Measurements from ENCODE around the gene BDH1.
A peak's percentile ranks its signal among the peaks of the same experiment; 100 is the strongest.

BDH1 gene

DNA sequence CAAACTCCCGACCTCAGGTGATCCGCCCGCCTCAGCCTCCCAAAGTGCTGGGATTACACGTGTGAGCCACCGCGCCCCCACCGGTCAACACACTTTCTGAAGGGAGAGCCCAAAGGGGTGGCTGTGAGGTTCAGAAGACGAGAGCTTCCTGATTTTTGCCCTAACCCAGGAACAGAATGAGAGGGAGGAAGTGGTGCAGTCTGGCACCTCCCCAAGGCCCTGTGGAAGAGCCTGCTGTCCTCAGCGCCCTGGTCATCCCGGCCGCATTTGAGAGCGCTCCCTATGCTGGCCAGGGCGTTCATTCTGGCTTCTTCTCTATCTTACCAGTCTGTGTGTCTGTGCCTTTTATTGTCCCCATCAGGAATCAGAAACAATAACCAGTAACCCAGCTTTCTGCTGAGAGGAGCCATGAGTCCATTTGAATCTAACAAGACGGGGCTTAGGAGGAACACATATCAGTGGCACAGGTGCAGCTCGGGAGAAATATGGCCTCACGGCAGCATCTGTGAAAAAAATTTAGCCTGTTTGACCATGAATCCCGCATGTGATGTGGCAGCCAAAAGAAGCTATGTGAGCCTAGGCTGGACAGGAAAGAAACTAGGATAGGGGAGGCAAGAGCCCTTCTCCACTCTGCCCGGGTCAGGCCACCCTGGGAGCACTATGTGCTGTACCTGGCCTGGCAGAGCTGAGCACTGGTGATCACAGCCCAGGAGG is 12.9 kb downstream of the BDH1 start:
- no peak overlapping the region for H3K27ac ChIP-seq (ENCODE audit: low read length)
- H3K9me3 ChIP-seq (ENCODE audit: control insufficient read depth, low read depth, low read length) = no peaks in the 10 kb centered on the region
- no peaks in the 10 kb centered on the region for H3K36me3 ChIP-seq (ENCODE audit: control insufficient read depth, low read depth, low read length)
- peaks cover 37% of the 10 kb centered on the region for H3K4me1 ChIP-seq (ENCODE audit: control insufficient read depth, low read depth, low read length)
- no peaks in the 10 kb centered on the region for H3K27me3 ChIP-seq (ENCODE audit: control insufficient read depth, insufficient read depth, low read length)
- no peak overlapping the region for H3K4me3 ChIP-seq (ENCODE audit: low read length)
- H3K9ac ChIP-seq (ENCODE audit: low read length) = no peak overlapping the region

DNA sequence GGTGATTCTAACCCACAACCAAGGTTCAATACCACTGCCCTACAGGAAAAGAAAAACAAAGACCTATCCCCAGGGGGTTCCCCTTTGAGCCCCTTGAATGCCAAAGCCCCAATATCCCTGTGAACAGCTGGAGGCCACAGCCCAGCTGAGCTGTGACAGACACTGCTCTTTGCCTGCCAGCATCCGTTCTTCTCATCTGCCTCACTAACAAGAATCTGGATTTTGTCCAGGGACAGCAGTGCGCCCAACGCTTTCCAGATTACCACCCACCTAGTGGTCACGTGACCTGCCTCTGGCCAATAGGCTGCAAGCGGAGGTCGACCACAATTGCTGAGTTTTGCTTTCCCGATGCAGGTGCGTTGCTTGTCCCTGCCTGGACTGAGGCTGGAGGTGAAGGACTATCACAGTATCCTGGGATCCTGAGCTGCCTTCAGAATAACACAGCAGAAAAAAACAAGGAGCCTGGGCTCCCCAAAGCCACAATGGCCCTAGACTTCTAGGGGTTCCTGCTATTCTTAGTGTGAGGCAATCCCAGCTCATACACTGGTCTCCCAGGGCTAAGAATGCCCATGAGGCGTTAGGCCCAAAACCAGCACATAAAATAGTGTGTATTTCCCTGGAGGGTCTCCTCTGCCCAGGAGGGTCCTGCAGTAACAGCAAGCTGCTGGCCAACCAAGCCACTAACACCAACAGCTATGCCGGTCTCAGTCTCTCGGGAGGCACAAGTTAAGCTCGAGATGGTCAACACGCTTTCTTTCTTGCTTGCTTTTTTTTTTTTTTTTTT is 13.8 kb downstream of the BDH1 start:
- Histone ChIP-seq H3K9ac (ENCODE audit: low read length) (peak overlapping the region; percentile 3), H3K4me1 (ENCODE audit: control insufficient read depth, low read depth, low read length) (peaks cover 30% of the 10 kb centered on the region), H3K27me3 (ENCODE audit: control insufficient read depth, insufficient read depth, low read length) (no peaks in the 10 kb centered on the region), H3K4me3 (ENCODE audit: low read length) (peak overlapping the region; percentile 32), H3K9me3 (ENCODE audit: control insufficient read depth, low read depth, low read length) (no peaks in the 10 kb centered on the region), H3K27ac (ENCODE audit: low read length) (peak overlapping the region; percentile 57), H3K36me3 (ENCODE audit: control insufficient read depth, low read depth, low read length) (peaks cover 2% of the 10 kb centered on the region)

DNA sequence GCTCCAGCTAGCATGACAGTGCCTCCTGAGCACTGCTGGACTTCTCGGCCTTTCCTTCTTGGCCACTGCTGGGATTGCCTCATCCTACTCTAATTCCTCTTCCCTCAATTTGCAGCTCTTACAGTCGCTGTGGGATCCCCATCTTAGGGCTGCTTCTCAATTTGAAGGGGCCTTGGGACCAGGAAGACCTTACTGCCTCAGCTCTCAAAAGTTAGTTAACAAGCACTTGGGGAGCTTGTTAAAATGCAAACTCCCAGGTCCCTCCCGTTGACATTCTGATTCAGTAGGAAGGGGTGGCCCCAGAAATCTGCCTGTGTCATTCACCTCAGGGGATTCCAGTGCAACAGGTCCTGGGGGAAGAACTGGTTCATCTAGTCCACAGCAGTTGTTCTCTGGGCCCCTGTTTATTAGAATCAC is 14.8 kb downstream of the BDH1 start:
- Histone ChIP-seq H3K9ac (ENCODE audit: low read length) (peak overlapping the region; percentile 3), H3K27ac (ENCODE audit: low read length) (peak overlapping the region; percentile 26), H3K27me3 (ENCODE audit: control insufficient read depth, insufficient read depth, low read length) (no peaks in the 10 kb centered on the region), H3K4me1 (ENCODE audit: control insufficient read depth, low read depth, low read length) (peaks cover 30% of the 10 kb centered on the region), H3K4me3 (ENCODE audit: low read length) (peak overlapping the region; percentile 32), H3K36me3 (ENCODE audit: control insufficient read depth, low read depth, low read length) (peaks cover 2% of the 10 kb centered on the region), H3K9me3 (ENCODE audit: control insufficient read depth, low read depth, low read length) (no peaks in the 10 kb centered on the region)

DNA sequence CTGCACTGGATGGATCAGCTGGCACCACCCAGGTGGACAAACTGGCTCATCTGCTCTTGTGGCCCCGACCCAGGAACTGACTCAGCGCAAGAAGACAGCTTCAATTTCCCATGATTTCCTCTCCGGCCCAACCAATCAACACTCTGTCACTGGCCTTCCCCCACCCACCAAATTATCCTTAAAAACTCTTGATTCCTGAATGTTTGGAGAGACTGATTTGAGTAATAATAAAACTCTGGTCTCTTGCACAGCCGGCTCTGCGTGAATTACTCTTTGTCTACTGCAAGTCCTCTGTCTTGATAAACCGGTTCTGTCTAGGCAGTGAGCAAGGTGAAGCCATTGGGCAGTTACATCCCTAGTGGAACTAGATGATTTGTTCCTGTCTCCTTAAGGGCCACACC is 16.1 kb downstream of the BDH1 start:
- Histone ChIP-seq H3K4me3 (ENCODE audit: low read length) (no peak overlapping the region), H3K36me3 (ENCODE audit: control insufficient read depth, low read depth, low read length) (peaks cover 2% of the 10 kb centered on the region), H3K9ac (ENCODE audit: low read length) (no peak overlapping the region), H3K4me1 (ENCODE audit: control insufficient read depth, low read depth, low read length) (peaks cover 30% of the 10 kb centered on the region), H3K27me3 (ENCODE audit: control insufficient read depth, insufficient read depth, low read length) (no peaks in the 10 kb centered on the region), H3K9me3 (ENCODE audit: control insufficient read depth, low read depth, low read length) (no peaks in the 10 kb centered on the region), H3K27ac (ENCODE audit: low read length) (no peak overlapping the region)

DNA sequence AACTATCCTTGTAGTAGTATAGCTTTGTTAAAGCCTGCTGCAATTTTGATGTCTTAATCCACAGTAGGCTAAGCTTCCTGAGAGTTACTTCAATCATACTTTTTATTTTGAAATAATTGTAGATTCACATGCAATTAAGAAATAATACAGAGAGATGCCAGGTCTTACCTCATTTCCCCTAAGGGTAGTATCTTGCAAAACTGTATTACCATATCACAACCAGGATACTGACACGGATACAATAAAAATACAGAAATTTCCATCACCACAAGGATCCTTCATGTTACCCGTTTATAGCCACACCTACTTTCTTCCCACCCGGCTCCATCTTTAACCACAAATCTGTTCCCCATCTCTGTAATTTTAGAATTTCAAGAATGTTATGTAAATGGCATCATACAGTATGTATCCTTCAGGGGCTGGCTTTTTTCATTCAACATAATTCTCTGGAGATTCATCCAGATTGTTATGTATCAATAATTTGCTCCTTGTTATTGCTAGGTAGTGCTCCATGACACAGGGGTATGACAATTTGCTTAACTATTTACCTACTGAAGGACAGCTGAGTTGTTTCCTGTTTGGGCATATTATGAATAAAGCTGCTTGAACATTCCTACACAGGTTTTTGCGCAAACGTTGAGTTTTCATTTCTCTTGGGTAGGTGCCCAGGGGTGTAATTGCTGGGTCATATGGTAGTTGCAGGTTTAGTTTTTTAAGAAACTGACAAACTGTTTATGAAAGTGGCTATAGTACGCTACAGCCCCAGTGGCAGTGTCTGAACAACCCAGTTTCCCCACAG is 21.6 kb downstream of the BDH1 start:
- no peak overlapping the region for H3K4me3 ChIP-seq (ENCODE audit: low read length)
- H3K36me3 ChIP-seq (ENCODE audit: control insufficient read depth, low read depth, low read length) = peaks cover 10% of the 10 kb centered on the region
- no peaks in the 10 kb centered on the region for H3K9me3 ChIP-seq (ENCODE audit: control insufficient read depth, low read depth, low read length)
- H3K4me1 ChIP-seq (ENCODE audit: control insufficient read depth, low read depth, low read length) = no peaks in the 10 kb centered on the region
- no peak overlapping the region for H3K27ac ChIP-seq (ENCODE audit: low read length)
- no peak overlapping the region for H3K9ac ChIP-seq (ENCODE audit: low read length)
- H3K27me3 ChIP-seq (ENCODE audit: control insufficient read depth, insufficient read depth, low read length) = no peaks in the 10 kb centered on the region

DNA sequence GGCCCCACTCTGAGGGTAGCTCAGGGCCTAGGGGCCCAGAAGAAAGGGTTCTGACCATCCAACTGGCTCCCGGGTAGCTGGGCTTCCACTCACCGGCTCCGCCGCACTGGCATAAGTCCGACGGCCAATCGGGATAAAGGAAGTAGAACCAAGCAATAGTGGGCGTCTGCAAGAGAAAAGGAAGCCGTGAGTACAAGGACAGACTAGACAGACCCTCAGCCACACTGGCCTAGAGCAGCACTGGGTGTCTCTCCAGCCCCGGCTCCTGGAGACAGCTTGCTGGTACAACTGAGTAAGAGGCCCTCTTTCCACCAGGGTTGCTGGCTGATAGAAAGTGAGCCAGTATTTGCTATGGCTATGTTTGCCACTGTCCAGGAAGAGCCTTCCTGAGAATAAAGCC is 22.4 kb downstream of the BDH1 start:
- Histone ChIP-seq H3K27ac (ENCODE audit: low read length) (no peak overlapping the region), H3K4me3 (ENCODE audit: low read length) (no peak overlapping the region), H3K36me3 (ENCODE audit: control insufficient read depth, low read depth, low read length) (peaks cover 10% of the 10 kb centered on the region), H3K9ac (ENCODE audit: low read length) (no peak overlapping the region), H3K27me3 (ENCODE audit: control insufficient read depth, insufficient read depth, low read length) (no peaks in the 10 kb centered on the region), H3K4me1 (ENCODE audit: control insufficient read depth, low read depth, low read length) (no peaks in the 10 kb centered on the region), H3K9me3 (ENCODE audit: control insufficient read depth, low read depth, low read length) (no peaks in the 10 kb centered on the region)

DNA sequence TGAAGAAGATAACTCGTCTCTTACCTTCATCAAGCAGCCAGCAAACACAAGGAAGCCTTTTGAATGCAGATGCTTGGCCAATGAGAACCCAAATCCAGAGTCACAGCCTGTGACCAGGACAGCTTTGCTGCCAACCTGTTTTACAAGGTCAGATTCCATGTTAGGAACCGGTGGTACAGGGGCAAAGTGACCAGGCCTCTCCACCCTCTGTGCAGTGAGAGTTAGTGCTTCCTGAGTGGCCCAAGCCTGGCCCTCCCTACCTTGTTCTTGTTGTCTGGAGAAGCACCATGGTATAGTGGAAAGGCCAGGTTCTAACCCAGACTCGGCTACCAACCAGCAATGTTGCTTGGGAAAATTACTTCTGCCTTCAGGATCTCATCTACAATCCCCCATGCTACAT is 23.4 kb downstream of the BDH1 start:
- no peaks in the 10 kb centered on the region for H3K9me3 ChIP-seq (ENCODE audit: control insufficient read depth, low read depth, low read length)
- H3K4me3 ChIP-seq (ENCODE audit: low read length) = no peak overlapping the region
- no peak overlapping the region for H3K9ac ChIP-seq (ENCODE audit: low read length)
- H3K27me3 ChIP-seq (ENCODE audit: control insufficient read depth, insufficient read depth, low read length) = no peaks in the 10 kb centered on the region
- H3K36me3 ChIP-seq (ENCODE audit: control insufficient read depth, low read depth, low read length) = peaks cover 9% of the 10 kb centered on the region
- H3K4me1 ChIP-seq (ENCODE audit: control insufficient read depth, low read depth, low read length) = no peaks in the 10 kb centered on the region
- no peak overlapping the region for H3K27ac ChIP-seq (ENCODE audit: low read length)

DNA sequence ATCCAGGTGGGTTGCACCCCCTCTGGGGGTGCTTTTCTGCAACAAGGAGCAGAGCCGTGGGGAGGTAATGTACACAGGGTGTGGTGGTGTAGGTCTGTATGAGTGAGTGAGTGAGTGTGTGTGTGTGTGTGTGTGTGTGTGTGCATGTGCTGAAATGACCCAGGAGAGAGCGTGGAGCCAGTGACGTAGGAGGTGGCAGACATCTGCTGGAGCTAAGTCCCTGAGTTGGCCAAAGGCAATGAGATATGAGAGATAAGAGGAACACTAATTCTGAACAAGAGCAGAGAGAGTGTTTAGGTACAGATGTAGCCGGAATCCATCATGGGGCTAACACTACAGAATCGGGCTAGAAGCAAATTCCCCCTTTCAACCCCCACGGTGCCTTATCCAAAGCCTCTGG is 27.6 kb downstream of the BDH1 start:
- H3K9ac ChIP-seq (ENCODE audit: low read length) = no peak overlapping the region
- no peaks in the 10 kb centered on the region for H3K27me3 ChIP-seq (ENCODE audit: control insufficient read depth, insufficient read depth, low read length)
- H3K4me3 ChIP-seq (ENCODE audit: low read length) = no peak overlapping the region
- peaks cover 8% of the 10 kb centered on the region for H3K36me3 ChIP-seq (ENCODE audit: control insufficient read depth, low read depth, low read length)
- H3K9me3 ChIP-seq (ENCODE audit: control insufficient read depth, low read depth, low read length) = no peaks in the 10 kb centered on the region
- H3K27ac ChIP-seq (ENCODE audit: low read length) = no peak overlapping the region
- no peaks in the 10 kb centered on the region for H3K4me1 ChIP-seq (ENCODE audit: control insufficient read depth, low read depth, low read length)

DNA sequence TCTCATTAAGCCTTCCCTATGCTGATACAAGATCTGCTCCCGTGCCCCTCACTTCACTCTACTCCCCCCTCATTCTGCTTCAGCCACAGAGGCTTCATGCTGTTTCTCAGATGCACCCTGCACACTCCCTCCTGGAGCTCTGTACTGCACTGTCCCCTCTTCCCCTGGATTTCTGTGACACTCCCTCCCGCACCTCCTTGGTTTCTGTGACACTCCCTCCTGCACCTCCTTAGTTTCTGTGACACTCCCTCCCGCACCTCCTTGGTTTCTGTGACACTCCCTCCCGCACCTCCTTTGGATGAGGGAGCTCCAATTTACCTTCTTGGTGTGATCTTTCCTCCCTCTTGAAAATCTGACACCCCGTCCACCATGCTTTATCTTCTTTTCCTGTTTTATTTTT is 28.2 kb downstream of the BDH1 start:
- Histone ChIP-seq H3K36me3 (ENCODE audit: control insufficient read depth, low read depth, low read length) (peaks cover 8% of the 10 kb centered on the region), H3K9ac (ENCODE audit: low read length) (no peak overlapping the region), H3K4me3 (ENCODE audit: low read length) (no peak overlapping the region), H3K27ac (ENCODE audit: low read length) (no peak overlapping the region), H3K9me3 (ENCODE audit: control insufficient read depth, low read depth, low read length) (no peaks in the 10 kb centered on the region), H3K4me1 (ENCODE audit: control insufficient read depth, low read depth, low read length) (no peaks in the 10 kb centered on the region), H3K27me3 (ENCODE audit: control insufficient read depth, insufficient read depth, low read length) (no peaks in the 10 kb centered on the region)

DNA sequence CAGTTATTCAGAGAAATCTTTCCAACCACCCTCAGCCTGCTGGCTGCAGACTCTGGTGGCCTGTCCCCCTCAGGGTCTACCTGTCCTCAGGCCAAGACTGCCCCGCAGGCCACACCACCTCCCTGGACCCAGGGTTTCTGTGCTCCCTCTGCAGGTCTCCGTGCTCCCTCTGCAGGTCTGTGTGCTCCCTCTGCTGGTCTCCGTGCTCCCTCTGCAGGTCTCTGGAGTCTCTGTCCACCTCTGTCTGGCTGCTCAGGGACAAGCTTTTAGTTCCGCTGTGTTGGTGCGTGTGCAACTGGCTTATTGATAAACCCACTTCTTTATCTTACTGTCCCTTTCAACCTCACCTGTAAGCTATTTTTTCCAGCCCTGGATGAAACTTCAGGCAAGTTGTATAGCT is 30.1 kb downstream of the BDH1 start:
- H3K27ac ChIP-seq (ENCODE audit: low read length) = no peak overlapping the region
- H3K36me3 ChIP-seq (ENCODE audit: control insufficient read depth, low read depth, low read length) = no peaks in the 10 kb centered on the region
- H3K4me3 ChIP-seq (ENCODE audit: low read length) = no peak overlapping the region
- no peaks in the 10 kb centered on the region for H3K27me3 ChIP-seq (ENCODE audit: control insufficient read depth, insufficient read depth, low read length)
- H3K9me3 ChIP-seq (ENCODE audit: control insufficient read depth, low read depth, low read length) = no peaks in the 10 kb centered on the region
- peaks cover 10% of the 10 kb centered on the region for H3K4me1 ChIP-seq (ENCODE audit: control insufficient read depth, low read depth, low read length)
- H3K9ac ChIP-seq (ENCODE audit: low read length) = no peak overlapping the region

DNA sequence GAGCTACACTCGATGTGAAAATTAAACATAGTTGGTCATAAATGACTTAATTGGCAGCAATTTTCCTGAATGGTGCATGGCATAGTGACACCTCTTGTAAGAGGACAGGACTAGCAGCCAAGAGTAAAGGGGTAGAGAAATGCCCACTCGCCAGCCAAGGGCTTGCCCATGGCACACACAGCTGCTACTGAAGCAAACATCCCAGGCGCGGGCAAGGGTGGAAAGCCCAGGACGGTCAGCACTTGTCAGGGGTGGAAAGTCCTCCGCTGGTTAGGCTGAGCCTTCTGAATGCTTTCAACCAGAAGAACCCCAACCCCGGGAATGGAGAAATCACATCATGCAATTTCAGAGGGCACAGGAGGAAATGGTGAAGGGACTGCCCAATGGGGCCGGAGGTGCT is 31.6 kb downstream of the BDH1 start:
- Histone ChIP-seq H3K4me1 (ENCODE audit: control insufficient read depth, low read depth, low read length) (peaks cover 18% of the 10 kb centered on the region), H3K9ac (ENCODE audit: low read length) (no peak overlapping the region), H3K27ac (ENCODE audit: low read length) (no peak overlapping the region), H3K9me3 (ENCODE audit: control insufficient read depth, low read depth, low read length) (no peaks in the 10 kb centered on the region), H3K4me3 (ENCODE audit: low read length) (no peak overlapping the region), H3K36me3 (ENCODE audit: control insufficient read depth, low read depth, low read length) (no peaks in the 10 kb centered on the region), H3K27me3 (ENCODE audit: control insufficient read depth, insufficient read depth, low read length) (no peaks in the 10 kb centered on the region)

Measured in iPS-18a (cell line).